ENCODE data around the gene NUMA1.

The NUMA1 gene

GRCh38 chr11:72012897-72013721, 67.2 kb downstream of the NUMA1 start:
- no peak for DNase-seq

DNA sequence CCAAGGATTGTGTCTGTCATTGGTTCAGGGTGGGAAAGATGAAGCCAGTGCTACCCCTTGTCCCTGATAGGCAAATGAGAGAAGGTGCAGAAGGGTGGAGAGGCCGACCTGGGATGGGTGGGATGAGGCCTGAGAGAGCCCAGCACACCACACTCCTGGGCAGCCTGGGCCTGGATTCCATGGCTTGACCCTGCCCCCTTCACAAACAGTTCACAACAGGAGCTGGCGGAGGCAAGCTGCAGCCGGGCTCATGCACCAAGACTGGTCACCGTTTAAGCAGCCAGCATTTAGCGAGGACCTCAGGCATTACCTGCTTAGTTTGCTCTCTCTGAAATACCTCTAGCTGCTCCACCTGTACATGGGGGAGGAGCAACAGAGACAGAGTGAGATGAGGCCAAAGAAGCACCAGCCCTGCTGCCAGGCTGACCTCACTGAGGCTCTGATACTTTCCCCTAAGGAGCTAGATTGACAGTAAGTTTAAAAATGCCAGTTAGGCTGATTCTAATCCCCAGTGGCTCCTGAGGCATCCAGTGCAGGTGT, 68.2 kb downstream of the NUMA1 start:
- no peak for DNase-seq

DNA sequence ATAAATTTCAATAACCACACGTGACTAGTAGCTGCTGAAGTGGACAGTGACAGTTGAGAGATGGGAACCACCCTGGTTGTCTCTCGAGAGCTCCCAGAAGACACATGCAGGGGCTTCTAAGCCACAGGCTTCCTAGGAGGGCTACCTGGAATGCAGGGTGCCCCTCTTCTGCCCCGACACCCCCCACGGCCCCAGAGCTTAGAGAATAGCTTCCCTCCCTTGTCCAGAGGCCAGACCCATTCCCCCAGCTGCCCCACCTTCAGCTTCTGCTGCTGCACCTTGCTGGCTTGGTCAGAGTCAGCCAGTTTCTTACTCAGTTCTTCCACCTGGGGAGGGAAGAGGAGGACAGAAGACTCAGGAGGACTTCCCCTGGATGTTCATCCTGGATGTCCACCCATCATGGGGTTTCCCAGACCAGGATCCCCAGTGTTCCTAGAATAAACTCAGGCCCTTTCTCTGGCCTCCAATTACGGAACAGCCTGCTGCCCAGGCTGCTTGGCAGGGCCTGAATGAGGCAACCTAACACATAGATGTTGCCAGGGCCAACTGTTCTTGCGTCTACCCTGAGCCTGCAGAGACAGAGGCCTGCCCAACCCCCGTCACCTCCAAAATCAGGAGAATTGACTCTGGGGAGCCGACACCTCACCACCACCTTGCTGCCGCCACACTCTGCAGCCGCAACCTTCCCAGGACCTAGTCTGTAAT, 69.7 kb downstream of the NUMA1 start:
- DNase-seq, result no peak

DNA sequence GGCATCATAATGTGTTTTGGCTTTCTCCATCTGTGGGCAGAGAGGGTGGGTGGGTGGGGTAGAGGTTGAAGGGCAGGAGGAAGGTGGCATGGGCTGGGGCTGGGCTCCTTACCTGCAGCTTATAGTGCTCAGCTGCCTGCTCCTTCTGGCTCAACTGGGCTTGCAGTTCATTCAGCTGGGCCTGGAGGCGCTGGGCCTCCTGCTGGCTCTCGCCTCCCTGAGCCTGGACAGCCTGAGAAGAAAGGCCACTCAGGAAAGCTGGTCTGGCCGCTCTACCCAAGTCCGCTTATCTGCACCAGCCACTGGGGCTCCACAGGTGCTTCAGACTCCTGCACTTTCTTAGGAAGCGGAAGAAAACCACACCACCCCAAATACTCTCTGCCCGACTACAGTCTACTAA, 71.2 kb downstream of the NUMA1 start:
- DNase-seq, result no peak

GRCh38 chr11:72008728-72009127, 71.6 kb downstream of the NUMA1 start:
- DNase-seq, result no peak

GRCh38 chr11:72007587-72007986, 72.8 kb downstream of the NUMA1 start:
- DNase-seq, result no peak

GRCh38 chr11:72007089-72007476, 73.3 kb downstream of the NUMA1 start:
- DNase-seq, result no peak

GRCh38 chr11:72006309-72007088, 73.8 kb downstream of the NUMA1 start:
- no peak for DNase-seq

DNA sequence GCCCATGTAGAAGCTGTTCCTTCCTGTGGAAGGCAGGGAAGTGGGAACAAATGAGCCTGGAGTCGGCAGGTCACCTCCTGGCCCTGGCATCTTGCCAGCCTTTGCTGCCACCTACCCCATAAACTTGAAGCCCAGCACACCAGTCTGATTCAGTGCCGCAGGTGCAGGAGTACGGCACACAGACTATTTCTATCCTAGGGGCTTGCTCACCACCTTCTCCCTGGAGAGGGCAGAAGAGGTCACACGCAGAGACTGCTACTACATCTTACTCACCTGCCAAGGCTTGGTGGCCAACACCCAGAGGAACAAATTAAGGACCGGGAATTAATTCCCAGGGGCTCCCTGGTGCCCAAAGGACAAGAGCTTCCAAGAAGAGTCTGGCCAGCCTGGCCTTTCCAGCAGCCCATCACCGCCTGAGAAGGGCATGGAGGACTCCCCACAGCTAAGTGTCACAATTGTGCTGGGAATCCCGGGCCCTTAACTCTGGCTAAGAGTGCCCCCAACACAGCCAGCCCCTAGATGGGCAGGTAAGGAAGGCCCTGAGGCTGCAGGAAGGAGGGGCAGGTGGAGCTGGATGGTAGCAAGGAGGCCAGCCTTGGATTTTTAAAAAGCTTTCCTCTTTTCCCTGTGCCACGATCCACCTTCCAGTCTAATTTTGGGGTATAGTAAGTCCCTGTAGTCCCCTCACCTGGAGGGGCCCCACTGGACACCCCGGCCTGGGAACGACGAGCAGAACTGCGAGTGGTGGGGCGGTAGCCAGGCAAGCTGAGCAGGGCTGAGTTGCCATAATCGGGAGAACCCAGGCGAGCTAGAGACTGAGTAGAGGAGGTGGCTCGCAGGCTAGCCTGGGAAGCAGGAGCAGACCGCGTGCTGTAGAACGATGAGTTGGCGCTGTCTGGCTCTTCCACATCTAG, 74.7 kb downstream of the NUMA1 start:
- DNase-seq, result no peak

- DNase-seq, result no peak
Measured at GRCh38 chr11:72004515-72005346, 75.6 kb downstream of the NUMA1 start.

DNA sequence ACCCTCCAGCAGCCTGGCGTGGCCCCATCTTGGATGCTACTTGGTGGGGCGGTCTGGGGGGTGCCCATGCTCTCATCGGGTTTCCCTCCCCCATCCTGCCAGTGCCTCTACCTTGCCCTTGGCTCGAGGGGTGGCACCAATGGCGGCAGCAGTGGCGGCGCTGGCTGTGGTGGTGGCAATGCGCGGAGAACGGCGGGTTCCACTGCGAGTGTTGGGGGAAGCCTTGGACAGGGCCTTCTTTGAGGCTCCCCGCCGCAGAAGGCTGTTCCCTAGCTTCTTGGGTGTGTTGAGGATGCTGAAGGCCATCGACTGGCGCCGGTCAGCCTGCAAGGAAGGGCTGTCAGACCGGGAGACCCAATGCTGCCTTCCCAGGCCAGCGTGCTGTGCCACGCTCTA, 76.6 kb downstream of the NUMA1 start:
- DNase-seq, result no peak

- DNase-seq, result no peak
Measured at GRCh38 chr11:72002841-72003775, 77.2 kb downstream of the NUMA1 start.

GRCh38 chr11:72001834-72002591, 78.3 kb downstream of the NUMA1 start:
- no peak for DNase-seq

DNA sequence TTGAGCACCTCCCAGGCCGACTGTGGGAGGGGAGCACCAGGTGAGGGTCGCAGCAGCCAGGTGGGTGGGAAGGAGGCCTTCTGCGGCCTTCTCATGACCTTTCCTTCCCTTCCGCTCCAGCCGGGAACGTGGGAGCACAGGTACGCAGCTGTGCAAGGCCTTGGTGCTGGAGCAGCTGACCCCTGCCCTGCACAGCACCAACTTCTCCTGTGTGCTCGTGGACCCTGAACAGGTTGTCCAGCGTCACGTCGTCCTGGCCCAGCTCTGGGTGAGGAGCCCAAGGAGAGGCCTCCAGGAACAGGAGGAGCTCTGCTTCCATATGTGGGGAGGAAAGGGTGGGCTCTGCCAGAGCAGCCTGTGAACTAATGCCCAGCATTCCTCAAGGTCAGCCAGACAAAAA, 79.1 kb downstream of the NUMA1 start:
- DNase-seq, result no peak

DNA sequence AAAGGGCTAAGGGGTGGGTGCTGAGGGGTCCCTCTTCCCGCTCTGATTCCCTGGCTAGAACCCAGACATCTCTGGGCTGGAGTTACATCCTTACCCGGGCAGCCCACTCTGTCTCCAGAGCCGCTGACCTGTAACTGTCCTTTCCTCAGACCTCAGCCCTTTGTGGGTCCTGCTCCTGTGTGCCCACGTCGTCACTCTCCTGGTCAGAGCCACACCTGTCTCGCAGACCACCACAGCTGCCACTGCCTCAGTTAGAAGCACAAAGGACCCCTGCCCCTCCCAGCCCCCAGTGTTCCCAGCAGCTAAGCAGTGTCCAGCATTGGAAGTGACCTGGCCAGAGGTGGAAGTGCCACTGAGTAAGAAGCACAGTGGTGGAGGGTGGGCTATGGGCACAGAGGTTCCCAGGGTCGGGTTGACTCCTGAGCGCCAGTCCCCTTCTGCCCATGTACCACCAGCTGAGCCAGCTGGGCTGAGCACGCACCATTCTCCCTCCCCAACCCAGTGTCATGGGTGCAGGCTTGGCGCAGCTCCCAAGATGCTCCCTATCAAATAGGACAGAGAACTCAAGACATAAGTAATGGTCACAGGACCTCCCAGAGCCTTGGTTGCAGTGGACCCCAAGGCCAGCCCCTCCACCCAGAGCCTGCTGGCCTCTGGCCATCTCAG, 80.0 kb downstream of the NUMA1 start:
- no peak for DNase-seq

DNA sequence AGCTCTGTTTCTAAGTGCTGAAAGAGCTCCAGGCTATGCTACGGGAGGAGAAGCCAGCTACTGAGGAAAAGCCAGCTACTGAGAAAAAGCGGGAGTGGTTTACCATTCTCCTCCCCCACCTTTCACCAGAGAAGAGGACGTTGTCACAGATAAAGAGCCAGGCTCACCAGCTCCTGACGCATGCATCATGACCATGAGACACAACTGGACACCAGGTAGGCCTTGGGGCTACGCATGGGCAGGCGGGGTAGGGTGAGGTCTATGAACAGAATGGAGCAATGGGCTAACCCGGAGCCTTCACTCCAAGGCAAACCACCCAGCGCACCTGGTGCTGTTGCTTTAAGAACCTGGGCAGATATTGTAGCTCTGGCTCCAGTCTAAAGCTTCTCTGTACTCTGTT, 80.5 kb downstream of the NUMA1 start:
- DNase-seq, result no peak

GRCh38 chr11:71999362-71999761, 81.0 kb downstream of the NUMA1 start:
- no peak for DNase-seq

DNA sequence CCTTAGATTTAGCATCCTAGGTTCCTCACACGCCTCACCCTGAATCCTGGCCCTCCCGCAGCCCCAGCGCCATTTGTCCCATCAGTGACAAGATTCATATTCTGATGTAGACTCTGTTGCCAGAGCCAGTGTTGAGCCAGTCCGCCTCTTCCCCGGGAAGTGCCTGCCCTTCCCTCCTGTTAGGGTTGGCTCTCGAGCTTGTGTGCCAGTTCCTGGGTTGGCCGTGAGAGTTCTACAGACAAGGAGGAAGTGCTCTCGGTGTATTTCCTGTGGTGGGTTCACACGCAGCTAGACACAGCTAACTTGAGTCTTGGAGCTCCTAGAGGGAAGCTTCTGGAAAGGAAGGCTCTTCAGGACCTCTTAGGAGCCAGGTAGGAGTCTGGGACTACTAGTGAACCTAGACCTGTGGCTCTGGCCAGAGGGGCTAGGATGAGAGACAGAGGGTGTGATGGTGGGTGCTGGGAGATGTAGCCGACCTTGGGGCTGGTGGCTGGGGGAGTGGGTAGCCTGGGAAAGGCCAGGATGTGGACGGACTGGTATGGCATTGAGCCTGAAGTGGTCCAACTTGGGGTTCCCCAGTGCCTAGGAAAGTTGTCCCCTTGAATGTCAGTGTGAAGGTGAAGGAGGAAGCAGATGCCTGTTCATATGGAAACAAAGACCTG, 81.6 kb downstream of the NUMA1 start, which contains the start of gene IL18BP:
Gene IL18BP (plus strand): TSS at position 261 of the 662 bp plus-strand sequence. CDS start 1,076 bp downstream, outside the sequence.
- DNase-seq, result no peak
